ENCODE results near the gene RFX7. TPM values are rescaled to one million over a fixed set of nuclear protein-coding genes. Genes with fewer than 3 reads are reported as not detected.

Gene RFX7
- total RNA-seq, 2 experiments from 2014 or later = 22.5 to 23.6 TPM

DNA sequence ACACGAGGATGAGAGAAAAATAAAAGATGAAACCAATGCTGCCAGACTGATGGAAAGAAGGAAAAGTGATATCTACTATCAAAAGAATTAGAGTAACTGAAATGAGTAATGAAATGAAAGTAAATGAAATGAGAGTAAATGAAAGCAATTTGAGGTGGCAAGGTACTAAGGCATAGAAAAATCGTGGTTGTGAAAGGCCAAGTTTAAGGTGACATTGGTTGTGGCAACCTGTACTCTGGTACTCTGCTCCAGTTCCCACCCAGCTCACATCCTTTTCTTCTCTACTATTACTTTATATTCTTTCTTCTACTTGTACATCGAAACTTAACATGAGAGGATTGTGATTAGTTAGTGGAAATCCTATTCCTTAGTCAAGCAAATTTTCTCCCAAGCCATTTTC, 10.1 kb downstream of the RFX7 start:
- POLR2A ChIA-PET = no interaction called here
- Mint-ChIP-seq H3K4me3 (no peak overlapping the region), H3K27ac (no peak overlapping the region), H3K9me3 (peaks cover 20% of the 10 kb centered on the region), H3K27me3 (no peaks in the 10 kb centered on the region), H3K36me3 (ENCODE audit: low read depth) (peaks cover 97% of the 10 kb centered on the region), H3K4me1 (ENCODE audit: low read depth) (peaks cover 31% of the 10 kb centered on the region)
- H3K27ac ChIP-seq (ENCODE audit: low read depth in 1 of 2, low read length in 2 of 2) = no peak overlapping the region
- intact Hi-C loops (cut with DNase I, micrococcal nuclease) = no loop called here
- H3K27me3 ChIP-seq (ENCODE audit: control insufficient read depth in 1 of 2, insufficient read depth in 2 of 2, low read length in 2 of 2) = no peaks in the 10 kb centered on the region
- no peak overlapping the region for H3K4me3 ChIP-seq (ENCODE audit: low read length)
- H3K9me3 ChIP-seq (ENCODE audit: control insufficient read depth in 1 of 2, insufficient read depth in 1 of 2, low read length in 2 of 2) = peaks cover 22 to 48% of the 10 kb centered on the region in 2 experiments
- peaks cover 12% of the 10 kb centered on the region for H3K36me3 ChIP-seq (ENCODE audit: insufficient read depth, low read length)
- TF ChIP-seq, protein P1, sequence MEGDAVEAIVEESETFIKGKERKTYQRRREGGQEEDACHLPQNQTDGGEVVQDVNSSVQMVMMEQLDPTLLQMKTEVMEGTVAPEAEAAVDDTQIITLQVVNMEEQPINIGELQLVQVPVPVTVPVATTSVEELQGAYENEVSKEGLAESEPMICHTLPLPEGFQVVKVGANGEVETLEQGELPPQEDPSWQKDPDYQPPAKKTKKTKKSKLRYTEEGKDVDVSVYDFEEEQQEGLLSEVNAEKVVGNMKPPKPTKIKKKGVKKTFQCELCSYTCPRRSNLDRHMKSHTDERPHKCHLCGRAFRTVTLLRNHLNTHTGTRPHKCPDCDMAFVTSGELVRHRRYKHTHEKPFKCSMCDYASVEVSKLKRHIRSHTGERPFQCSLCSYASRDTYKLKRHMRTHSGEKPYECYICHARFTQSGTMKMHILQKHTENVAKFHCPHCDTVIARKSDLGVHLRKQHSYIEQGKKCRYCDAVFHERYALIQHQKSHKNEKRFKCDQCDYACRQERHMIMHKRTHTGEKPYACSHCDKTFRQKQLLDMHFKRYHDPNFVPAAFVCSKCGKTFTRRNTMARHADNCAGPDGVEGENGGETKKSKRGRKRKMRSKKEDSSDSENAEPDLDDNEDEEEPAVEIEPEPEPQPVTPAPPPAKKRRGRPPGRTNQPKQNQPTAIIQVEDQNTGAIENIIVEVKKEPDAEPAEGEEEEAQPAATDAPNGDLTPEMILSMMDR (IDR thresholded peaks at IDR 0.05) = no peak
- ATAC-seq (ENCODE audit: poor library complexity) (no peak), DNase-seq (no peak)
- no peaks in the 10 kb centered on the region for H3K4me1 ChIP-seq (ENCODE audit: insufficient read depth, low read length)
- CTCF ChIA-PET = interaction anchor here (1.6 kb wide), 1 partner anchor 12 kb away, joined by 3 read pairs; no protein-coding TSS in a partner anchor

DNA sequence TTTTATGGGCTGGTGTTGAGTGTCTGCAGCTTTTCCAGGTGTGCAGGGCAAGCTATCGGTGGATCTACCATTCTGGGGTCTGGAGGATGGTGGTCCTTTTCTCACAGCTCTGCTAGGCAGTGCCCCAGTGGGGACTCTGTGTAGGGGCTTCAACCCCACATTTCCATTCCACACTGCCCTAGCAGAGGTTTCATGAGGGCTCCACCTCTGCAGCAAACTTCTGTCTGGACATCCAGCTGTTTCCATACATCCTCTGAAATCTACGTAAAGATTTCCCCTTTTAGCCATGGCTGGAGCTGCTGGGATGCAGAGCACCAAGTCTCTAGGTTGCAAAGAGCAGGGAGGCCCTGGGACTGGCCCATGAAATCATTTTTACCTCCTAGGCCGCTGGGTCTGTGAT, 11.6 kb downstream of the RFX7 start:
- Mint-ChIP-seq H3K27me3 (no peaks in the 10 kb centered on the region), H3K4me3 (no peak overlapping the region), H3K4me1 (ENCODE audit: low read depth) (peaks cover 16% of the 10 kb centered on the region), H3K9me3 (peaks cover 27% of the 10 kb centered on the region), H3K27ac (no peak overlapping the region), H3K36me3 (ENCODE audit: low read depth) (peaks cover 100% of the 10 kb centered on the region)
- H3K9me3 ChIP-seq (ENCODE audit: control insufficient read depth in 1 of 2, insufficient read depth in 1 of 2, low read length in 2 of 2) = peaks cover 22 to 59% of the 10 kb centered on the region in 2 experiments
- POLR2A ChIA-PET = no interaction called here
- no peak overlapping the region for H3K4me3 ChIP-seq (ENCODE audit: low read length)
- no peak overlapping the region for H3K27ac ChIP-seq (ENCODE audit: low read depth in 1 of 2, low read length in 2 of 2)
- TF ChIP-seq, protein P1 (IDR thresholded peaks at IDR 0.05) = no peak
- CTCF ChIA-PET = no interaction called here
- H3K27me3 ChIP-seq (ENCODE audit: control insufficient read depth in 1 of 2, insufficient read depth in 2 of 2, low read length in 2 of 2) = no peaks in the 10 kb centered on the region
- DNase-seq (no peak), ATAC-seq (ENCODE audit: poor library complexity) (no peak)
- intact Hi-C loops (cut with DNase I, micrococcal nuclease) = no loop called here
- peaks cover 12% of the 10 kb centered on the region for H3K36me3 ChIP-seq (ENCODE audit: insufficient read depth, low read length)
- H3K4me1 ChIP-seq (ENCODE audit: insufficient read depth, low read length) = no peaks in the 10 kb centered on the region

DNA sequence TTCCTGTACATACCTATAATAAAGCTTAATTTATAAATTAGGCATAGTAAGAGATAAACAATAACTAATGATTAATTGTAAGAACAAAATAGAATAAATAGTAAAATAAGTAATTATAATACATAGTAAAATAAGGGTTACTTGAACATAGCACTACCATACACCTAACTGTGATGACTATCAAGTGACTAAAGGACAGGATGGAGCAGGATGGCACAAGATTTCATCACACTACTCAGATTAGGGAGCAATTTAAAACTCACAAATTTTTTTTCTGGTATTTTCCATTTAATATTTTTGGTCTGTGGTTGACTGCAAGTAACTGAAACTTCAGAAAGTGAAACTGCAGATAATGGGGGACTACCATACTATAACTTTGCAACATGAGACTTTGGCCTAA, 14.8 kb downstream of the RFX7 start:
- Histone ChIP-seq H3K4me3 (ENCODE audit: low read length) (no peak overlapping the region), H3K27me3 (ENCODE audit: control insufficient read depth in 1 of 2, insufficient read depth in 2 of 2, low read length in 2 of 2) (no peaks in the 10 kb centered on the region), H3K9me3 (ENCODE audit: control insufficient read depth in 1 of 2, insufficient read depth in 1 of 2, low read length in 2 of 2) (peaks cover 18 to 56% of the 10 kb centered on the region in 2 experiments), H3K4me1 (ENCODE audit: insufficient read depth, low read length) (no peaks in the 10 kb centered on the region), H3K27ac (ENCODE audit: low read depth in 1 of 2, low read length in 2 of 2) (no peak overlapping the region), H3K36me3 (ENCODE audit: insufficient read depth, low read length) (peaks cover 8% of the 10 kb centered on the region)
- H3K36me3 Mint-ChIP-seq (ENCODE audit: low read depth) = peaks cover 97% of the 10 kb centered on the region
- peaks cover 8% of the 10 kb centered on the region for H3K4me1 Mint-ChIP-seq (ENCODE audit: low read depth)
- H3K4me3 Mint-ChIP-seq = no peak overlapping the region
- TF ChIP-seq, protein P1 (IDR thresholded peaks at IDR 0.05) = no peak
- H3K9me3 Mint-ChIP-seq = peaks cover 27% of the 10 kb centered on the region
- ATAC-seq (ENCODE audit: poor library complexity) (no peak), DNase-seq (no peak)
- POLR2A ChIA-PET = interaction anchor here (1.0 kb wide), 1 partner anchor 16 kb away, joined by 3 read pairs; no protein-coding TSS in a partner anchor
- intact Hi-C loops (cut with DNase I, micrococcal nuclease) = no loop called here
- H3K27me3 Mint-ChIP-seq = no peaks in the 10 kb centered on the region
- CTCF ChIA-PET = no interaction called here
- no peak overlapping the region for H3K27ac Mint-ChIP-seq
